GM11168 (cell line): ENCODE measurements around the gene TPD52L2.

Source experiments
- in situ Hi-C: fragments of 300-500 bp; cut with MboI; formaldehyde crosslinking; loops from one replicate; pipeline ENCODE4 v1.12.0; 2022; ENCODE audit warnings: low sequenced_read_pairs; ENCODE audit not compliant: unreplicated experiment

The TPD52L2 gene

DNA sequence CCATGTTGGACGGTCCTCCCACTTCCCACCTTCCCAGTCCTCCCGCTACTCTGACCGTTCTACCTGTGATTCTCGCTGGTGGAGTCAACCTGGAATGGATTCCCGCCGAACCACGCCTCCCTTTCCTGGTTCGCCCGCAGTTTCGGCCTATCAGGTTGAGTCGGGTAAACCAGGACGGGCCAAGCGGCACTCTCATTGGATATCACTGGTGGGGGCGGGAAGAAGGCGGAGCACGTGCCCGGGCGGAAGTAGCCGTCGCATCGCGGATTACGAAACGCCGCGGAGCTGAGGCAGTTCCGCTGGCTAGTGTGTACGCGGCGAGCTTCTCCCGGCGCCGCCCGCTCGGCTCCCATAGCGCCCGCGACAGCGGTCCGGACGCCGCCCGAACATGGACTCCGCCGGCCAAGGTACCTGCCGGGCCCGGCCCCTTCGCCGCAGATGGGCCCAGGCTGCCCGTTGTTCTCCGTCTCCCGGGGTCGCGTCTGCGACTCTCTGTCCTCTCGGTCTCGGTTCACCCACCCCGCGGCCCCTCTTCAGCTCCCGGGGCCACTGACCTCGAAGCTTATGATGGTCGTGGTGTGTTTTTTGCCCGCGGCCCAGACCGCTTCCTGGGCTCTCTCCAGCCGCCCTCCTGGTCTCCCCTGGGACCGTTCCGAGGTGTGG lies at the start of gene TPD52L2:
TSS of gene TPD52L2 (plus strand) at position 293 of the 663 bp plus-strand sequence. CDS start at position 389, 96 bp downstream.
- in situ Hi-C loops, result no loop called here

DNA sequence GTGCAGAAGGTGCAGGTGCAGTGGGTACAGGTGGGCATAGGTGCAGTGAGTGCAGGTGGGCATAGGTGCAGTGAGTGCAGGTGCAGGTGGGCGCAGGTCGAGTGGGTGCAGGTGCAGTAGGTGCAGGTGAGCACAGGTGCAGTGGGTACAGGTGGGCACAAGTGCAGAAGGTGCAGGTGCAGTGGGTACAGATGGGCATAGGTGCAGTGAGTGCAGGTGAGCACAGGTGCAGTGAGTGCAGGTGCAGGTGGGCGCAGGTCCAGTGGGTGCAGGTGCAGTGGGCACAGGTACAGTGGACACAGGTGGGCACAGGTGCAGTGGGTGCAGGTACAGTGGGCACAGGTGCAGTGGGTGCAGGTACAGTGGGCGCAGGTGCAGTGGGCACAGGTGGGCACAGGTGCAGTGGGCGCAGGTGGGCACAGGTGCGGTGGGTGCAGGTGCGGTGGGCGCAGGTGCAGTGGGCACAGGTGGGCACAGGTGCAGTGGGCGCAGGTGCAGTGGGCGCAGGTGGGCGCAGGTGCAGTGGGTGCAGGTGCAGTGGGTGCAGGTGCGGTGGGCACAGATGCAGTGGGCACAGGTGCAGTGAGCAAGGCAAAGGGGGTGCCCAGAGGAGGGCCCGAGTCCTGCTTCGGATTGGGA lies 49.3 kb upstream of the TPD52L2 start:
- in situ Hi-C loops, result no loop called here

DNA sequence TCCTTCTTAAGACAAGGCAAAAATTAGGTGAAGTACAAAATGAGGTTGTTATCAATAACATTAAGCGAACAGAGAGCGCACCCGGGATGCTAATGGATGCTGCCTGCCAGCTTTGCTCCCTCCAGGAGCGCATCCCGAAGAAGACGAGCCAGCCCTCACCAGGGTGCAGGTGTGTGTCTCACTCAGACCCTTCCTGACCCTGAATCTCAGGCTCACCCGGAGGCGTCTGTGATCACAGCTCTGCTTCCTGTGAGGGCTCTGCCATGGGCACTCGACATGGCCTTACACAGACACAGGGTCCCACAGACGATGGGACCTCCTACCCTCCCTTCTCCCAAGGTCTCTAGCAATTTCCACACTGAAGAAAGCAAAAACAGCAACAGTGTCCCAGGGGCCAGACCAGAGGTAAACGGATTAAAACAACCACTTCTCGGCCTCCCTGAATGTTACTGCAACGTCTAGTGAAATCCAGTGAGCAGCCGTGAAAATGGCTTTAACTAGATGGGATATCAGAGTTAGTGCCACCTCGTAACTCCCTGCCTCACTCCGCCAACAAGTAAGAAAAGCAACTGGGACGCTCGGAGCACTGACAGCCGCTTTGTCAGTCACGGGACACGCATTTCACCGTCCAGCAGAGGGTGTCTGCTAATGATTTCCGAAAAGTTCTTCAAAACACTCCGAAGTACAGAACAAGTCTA lies 45.7 kb upstream of the TPD52L2 start:
- in situ Hi-C loops, result no loop called here

DNA sequence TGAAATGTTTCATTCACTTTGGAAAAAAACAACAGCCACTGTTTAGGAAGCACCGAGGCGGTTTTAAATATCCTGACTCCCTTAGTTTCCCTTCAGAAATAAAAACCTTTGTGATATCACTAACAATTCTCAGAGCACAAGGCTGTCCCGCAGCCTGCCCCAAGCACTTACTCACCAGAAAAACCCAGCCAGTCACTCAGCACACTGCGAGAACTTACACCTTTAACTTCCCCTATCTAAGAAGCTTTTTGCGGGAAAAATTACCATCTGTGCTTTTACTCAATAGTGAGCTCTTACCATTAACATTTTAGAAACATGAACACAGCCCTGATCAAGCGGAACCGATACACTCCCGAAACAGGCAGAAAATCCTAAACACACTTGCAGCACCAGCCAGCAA lies 43.3 kb upstream of the TPD52L2 start:
- in situ Hi-C loops, result no loop called here

DNA sequence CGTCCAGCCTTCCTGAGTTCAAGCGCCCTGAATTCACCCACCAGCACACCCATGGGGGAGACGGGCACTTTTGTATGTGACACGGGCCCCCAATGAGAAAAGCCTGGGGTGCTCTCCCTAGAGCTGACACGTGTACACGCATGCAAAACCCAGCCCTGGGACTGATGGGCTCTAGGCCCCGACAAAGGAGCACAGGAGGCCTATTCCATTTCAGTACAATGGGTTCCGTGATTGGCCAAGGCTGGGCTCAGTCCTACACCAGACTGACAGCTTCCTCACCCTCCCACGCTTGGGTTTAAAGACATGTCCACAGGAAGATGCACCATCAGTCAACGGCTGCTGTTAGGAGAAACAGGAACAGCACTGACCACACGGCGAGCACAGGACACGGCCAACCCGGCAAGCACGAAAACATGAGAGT lies 42.8 kb upstream of the TPD52L2 start:
- in situ Hi-C loops, result no loop called here

DNA sequence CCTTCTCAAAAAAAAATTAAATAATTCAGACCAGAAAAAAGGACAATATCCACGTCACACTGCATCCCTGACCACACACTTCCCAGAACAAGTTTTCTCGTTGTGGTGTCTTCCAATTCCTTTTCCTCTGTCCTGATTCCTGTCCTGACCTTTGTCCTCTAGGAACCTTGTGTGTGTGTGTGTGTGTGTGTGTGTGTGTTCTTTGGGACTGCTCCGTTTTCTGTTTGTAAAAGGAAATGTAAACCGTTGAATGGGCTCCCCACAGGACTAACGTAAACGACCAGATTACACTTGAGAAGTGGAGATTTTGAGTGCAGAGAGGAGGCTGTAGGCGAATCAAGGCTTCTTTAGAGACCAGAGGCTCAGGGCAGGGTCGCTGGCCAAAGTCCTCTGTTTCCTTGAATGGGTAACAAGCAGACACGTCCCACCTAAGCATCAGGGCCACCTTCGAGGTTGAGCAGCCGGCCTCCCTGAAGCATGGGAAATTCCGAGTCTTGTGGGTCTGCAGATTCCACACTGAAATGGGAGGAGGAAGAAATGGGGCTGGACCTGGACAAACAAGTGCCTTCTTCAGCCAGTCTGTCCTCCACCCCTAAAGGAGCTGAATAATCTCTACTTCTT lies 41.3 kb upstream of the TPD52L2 start:
- in situ Hi-C loops, result no loop called here

DNA sequence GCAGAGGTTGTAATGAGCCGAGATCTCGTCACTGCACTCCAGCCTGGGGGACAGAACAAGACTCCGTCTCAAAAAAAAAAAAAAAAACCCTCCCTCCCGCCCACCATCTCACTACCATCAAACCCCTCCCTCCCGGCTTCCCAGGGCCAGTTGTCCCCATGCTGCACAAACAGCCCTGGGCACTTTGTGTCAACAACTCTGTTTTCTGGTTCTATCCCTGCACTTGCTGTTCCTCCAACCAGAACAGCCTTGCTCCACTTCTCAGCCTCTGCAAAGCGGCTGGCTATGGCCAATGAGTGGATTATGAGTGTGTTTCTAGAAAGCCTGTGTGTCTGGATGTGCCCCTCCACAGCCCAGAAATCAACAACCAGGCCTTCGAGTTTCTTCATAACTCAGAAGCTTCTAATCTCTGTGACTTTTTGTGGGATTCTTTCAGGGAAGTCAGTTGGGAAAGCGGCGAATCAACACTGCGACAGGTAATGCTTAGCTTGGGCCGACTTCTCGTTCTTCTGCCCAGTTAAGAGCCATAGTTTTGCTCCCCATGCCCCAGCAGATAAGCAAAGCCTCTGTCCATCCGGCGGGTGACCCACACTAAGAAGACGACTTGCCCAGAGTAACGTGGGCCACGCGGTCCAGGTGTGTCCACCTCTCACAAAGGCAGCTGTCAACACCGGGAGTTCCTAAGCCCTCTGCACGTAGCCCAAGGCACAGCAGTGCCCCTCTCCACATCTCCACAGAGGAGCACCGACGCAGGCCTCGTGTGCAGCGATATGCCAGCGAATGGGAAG lies 39.5 kb upstream of the TPD52L2 start:
- in situ Hi-C loops, result no loop called here

DNA sequence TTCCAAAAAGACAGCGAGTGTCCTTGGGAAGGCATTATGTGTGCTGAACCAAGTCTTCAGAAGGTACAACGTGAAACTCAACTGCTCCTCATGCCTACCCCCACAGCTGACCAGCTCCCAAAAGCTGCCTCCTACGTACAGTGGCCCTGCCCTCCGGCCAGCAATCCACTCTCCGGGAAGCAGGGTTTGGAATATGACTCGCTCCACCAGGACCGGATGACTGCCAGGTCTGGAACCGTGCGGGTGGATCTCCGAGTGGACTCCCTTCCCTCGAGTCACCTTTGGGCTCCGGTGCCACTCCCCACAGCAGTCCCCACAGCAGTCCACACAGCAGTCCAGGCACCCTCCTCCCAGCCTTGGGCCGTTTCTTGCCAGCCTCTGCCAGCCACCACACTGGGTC lies 38.3 kb upstream of the TPD52L2 start:
- in situ Hi-C loops, result no loop called here

DNA sequence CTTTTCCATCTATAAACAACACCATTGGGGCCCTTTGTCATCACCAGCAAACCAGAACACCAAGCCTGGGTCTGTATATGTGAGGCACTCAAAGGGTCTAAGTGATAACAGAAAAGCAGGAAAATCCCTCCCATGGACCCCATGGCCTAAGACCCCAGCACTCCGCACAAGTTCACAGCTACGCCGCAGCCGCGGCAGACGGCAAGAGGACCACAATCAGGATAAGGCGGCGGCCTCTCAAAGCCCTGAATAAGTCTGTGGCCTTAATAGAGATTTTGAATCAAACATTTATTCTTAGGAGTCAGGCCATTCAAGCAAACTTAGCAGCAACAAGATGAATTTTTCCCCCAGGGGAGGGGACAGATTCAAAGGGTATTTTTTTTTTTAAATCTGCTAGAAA lies 36.9 kb upstream of the TPD52L2 start:
- in situ Hi-C loops, result no loop called here

DNA sequence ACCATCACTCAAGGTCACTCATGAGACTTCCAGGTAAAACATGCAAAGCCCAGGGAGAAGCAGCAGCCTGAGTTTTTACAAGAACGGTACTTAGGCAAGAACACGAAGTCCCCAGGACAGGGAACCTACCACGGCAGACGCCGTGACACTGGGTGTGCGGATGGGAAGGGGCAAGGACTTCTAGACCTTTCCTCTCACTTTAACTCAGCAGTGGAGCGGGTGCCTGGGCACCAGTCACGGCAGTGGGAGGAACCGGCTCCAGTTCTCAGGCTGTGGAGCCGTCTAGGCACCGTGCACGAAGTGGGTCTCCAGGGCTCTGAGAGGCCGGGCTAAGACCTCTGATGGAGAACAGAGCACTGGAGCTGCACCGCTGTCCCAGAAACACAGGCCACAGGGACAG lies 36.5 kb upstream of the TPD52L2 start:
- in situ Hi-C loops, result no loop called here

DNA sequence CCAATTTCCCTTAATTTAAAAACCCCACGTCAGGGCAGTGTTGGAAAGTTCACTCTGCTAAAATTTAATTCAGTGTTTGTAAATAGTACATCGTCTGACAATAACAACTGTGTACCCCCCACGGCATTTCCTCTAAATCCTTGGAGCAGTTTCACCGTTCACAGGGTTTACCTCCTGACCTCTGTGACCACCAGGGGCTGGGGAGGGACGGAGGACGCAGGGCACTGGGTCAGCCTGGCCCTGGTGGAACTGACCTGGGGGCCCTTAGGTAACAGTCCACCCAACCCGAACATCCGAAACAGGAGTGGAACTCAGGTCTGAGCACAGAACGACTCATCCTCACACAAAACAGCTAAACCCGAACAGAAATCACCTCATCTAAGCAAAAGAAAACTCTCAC lies 36.1 kb upstream of the TPD52L2 start:
- in situ Hi-C loops, result no loop called here

DNA sequence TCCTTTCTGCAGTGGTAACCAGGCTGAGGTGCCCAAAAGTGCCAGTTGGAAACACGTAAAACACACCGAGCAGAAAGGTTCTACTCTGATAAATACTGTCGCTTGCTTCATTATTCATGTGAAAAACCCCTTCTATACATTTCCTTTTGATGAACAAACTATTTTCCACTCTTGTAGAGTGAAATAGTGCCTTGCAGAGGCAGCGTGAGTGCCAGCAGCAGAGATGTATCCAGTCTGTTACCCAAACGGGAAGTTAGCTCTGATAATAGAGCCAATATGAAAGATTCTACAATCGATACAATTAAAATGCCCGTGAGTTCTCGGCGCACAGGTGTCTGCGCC lies 35.5 kb upstream of the TPD52L2 start:
- in situ Hi-C loops, result no loop called here

DNA sequence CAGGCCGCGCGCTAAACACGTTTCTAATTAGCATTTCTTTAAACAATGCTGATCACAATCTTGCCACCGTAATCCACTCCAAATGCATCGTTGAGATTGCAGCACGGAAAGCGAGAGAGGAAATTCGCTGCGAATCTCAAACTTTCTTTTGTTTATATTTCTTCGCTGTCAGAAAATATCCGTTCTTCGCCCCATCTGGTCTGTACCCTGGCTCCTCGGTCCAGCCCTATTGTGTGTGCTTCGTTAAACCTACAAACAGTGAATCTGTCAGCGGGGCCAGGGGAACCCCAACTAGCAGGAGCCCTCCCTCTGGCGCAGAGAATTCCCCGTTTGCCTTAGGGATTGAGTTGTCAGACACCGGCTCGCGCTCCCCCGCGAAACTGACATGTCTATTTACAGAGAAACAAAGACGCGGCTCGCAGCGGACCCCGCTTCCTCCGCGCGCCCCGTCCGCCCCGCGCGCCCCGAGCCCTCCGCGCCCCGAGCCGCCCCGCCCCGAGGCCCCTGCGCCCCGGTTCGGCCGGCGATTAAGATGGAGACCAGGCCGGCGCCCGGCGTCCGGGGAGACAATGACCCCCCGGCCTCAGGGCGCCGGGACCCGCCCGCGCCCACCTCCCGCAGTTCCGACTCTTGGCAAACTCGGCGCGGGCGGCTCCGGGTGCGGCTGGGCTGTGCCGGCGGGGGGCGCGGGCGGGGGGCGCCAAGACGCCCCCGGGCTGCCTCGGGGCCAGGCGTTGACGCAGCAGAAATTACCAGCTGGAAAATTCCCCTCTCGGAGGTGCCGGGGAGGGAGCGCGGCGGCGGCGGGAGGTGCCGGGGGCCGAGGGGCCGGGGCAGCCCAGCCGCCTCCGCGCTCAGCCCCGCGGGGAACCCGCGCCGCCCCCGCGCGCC lies 34.9 kb upstream of the TPD52L2 start:
- in situ Hi-C loops, result no loop called here

DNA sequence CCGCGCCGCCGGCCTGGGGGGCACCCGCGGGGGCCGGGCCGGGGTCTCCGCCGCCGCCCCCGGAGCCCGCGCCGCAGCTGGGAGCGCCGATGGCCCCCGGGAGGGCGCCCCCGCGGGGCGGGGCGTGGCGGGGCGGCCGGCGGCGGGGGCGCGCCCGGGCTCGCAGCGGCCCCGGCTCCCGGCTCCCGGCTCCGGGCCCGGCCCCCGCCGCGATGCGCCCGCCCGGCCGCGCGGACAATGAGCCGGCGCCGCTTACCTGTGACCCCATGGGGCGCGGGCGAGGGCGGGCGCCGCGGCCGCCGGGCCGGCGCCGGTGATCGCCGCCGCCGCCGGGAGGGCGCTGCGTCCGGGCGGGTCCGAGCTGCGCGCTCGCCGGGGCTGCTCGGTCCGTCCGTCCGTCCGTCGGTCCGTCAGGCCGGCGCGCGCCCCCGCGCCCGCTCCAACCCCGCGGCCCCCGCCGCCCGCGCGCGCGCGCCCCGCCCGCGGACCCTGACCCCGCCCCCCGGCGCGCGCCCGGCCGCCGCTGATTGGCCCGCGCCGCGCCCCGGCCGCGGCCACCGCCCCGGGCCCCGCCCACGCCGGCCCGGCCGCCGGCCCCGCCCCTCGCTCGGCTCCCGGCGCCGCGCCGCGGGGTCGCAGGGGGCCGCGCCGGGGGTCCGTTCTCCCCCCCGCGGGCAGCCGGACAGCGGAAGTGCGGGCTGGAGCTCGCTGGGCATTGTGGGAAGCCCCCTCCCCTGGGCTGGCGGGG lies 34.1 kb upstream of the TPD52L2 start, which contains the start of gene ZBTB46:
TSS of gene ZBTB46 (minus strand) at position 424 of the 748 bp plus-strand sequence. CDS start 40,507 bp downstream, outside the sequence.
- in situ Hi-C loops, result no loop called here

DNA sequence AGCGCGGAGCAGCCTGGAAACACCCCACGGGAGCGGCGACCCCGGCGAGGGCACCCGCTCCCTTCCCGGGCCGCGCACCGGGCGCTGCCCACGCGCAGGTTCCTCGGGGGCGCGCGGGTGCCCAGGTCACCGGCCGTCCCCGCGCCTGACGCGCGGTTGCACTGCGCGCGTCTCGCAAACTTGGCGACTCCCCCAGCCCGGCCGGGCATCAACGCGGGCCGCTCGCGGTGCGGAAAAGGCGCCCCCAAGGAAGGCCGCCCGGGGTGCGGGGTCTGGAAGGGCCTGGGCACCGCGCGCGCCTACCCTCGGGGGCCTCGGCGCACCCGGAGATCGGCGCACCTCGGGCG lies 33.5 kb upstream of the TPD52L2 start:
- in situ Hi-C loops, result no loop called here

DNA sequence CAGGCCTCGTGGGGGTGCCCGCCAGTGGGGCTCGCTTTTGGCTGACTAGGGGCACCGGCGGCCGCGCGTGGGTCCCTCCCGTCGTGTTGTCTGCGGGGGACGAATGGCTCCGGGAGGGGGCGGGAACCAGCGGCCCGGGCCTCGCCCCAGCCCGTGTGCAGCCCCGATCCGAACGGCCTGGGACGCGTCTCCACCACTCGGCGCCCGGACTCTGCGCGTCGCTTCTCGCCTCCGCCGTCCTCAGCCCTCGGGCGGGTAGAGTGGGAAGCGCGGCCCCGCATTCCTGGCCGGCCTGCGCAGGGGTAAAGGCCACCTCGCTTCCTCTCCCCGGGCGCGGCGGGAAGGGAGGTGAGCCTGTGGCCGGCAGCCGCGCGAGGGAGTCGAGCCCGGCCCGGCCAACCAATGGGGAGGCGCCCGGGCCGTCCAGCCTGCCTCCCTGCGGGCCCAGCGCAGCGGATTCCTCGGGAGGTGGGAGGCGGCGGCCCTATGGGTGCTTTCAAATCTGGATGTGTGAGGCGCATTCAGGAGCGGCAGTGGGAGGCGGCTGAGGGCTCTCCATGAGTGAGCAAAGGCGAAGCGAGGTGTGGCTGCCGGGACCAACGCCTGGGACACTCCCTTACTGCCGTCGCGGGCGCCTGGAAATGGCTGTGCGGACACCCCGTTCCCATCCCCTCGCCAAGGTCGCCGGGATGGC lies 32.9 kb upstream of the TPD52L2 start:
- in situ Hi-C loops, result no loop called here

DNA sequence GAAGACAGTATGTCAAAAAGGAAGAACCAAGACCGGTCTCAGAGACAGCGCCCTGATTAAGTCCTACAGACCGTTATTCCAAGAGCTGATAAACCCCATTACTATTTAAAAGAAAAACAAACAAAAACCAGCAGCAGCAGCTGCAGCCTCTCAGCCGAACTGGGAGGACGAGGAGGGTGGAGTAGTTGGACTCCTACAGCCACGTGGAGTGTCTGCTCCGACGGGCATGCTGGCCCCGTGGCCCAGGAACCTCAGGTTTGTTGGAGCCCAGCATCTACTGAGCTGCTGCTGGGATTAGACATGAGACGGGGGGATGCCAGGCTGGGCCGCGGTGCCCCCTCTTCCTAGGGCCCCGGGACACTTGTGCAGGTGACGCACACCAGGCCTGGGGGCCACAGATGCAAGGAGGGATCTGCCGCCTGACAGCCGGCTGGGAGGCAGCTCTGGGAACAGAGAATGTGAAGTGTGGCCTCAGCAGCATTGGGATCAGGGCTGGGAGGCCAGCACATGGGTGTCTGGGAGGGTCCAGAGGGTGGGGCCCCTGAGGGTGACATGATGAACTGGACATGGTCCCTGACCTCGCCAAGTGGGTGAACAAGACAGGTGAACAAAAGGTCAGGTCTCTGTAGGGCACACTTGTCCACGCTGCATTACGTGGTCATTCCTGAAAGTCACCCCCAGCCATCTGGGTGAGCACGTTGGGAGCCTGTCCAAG lies 31.1 kb upstream of the TPD52L2 start:
- in situ Hi-C loops, result no loop called here

DNA sequence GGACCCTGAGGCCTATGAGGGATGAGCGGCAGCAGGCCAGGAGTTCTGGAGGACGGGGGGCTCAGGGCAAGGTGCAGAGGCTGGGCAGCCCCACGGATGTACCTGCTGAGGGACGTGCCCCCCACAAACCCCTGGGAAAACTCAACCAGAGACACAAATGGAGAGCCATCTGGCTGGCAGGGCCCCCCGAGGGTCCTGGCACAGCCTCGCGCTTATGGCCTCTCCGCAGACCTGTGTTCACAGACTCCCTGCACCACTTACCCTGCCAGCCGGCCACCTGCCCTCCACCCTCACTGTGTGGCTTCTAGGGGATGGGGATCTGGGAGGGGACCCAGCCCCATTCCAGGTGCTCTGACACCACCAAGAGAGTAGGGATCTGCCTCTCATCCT lies 30.6 kb upstream of the TPD52L2 start:
- in situ Hi-C loops, result no loop called here
